Thyroid gland (tissue), 4 donors: ENCODE results near the gene C3orf49. TPM values are rescaled to one million over a fixed set of nuclear protein-coding genes. Genes with fewer than 3 reads are reported as not detected.

ENCODE experiments used
- DNase-seq, 2 donors: peaks; one replicate each; pipeline ENCODE4 v3.0.0-alpha.2; 2019
- H3K27ac ChIP-seq, 3 donors: fragments of 200-600 bp; sonication (generic); 1 replicate in 2 of 3; 2 replicates in 1 of 3; pipeline ENCODE4 v1.5.1; 2016 to 2019; ENCODE audit warnings: mild to moderate bottlenecking in 1 of 3, moderate library complexity in 1 of 3
- H3K27me3 ChIP-seq: fragments of 200-600 bp; sonication (generic); one replicate; pipeline ENCODE4 v1.5.1; 2019
- H3K36me3 ChIP-seq, 2 donors: fragments of 200-600 bp; sonication (generic); one replicate each; pipeline ENCODE4 v1.5.1; 2016 to 2019
- H3K4me1 ChIP-seq, 2 donors: fragments of 200-600 bp; sonication (generic); one replicate each; pipeline ENCODE4 v1.5.1; 2017 to 2019
- H3K4me3 ChIP-seq, 3 donors: fragments of 200-600 bp; sonication (generic); replicated peaks in 1 of 3; 1 replicate in 2 of 3; 2 replicates in 1 of 3; pipeline ENCODE4 v1.5.1; 2016; ENCODE audit warnings: mild to moderate bottlenecking in 1 of 3
- H3K9me3 ChIP-seq: fragments of 200-600 bp; sonication (generic); one replicate; pipeline ENCODE4 v1.5.1; 2017
- POLR2A ChIP-seq, 2 donors: fragments of 450-650 bp; IDR thresholded peaks; one replicate each; pipeline ENCODE4 v1.6.1; 2017; ENCODE audit warnings: antibody characterized with exemption in 2 of 2, mild to moderate bottlenecking in 2 of 2, moderate library complexity in 1 of 2
- WGBS, 2 donors: methylation state at CpG; one replicate each; pipeline ENCODE4 v1.1.5; 2017; 5-methylcytosine and 5-hydroxymethylcytosine counted together
- intact Hi-C: fragments of 100-400 bp; cut with DNase I; formaldehyde crosslinking; loops from one replicate; pipeline ENCODE4 v1.15.1; 2023
- total RNA-seq, 4 donors: library from RNA; depleted of rRNA; stranded (reverse); fragments of >200 nt; gene quantifications; one replicate each; pipeline ENCODE4 v1.2.3, GENCODE V29; 2016
- TF ChIP-seq, protein P1 (sequence below), 6 experiments: fragments of 200-600 bp in 3 of 6; fragments of 450-650 bp in 3 of 6; sonication (generic) in 3 of 6; IDR thresholded peaks; one replicate each; pipeline ENCODE4 v1.5.1; 2016 to 2019; ENCODE audit warnings: antibody characterized with exemption in 6 of 6, mild to moderate bottlenecking in 2 of 6, inconsistent platforms in 1 of 6, moderate library complexity in 1 of 6

The C3orf49 gene
- total RNA-seq, 4 donors from 2014 or later: not detected

GRCh38 chr3:63824309-63824708 lies 5.2 kb downstream of the C3orf49 start:
- WGBS, 2 donors: 87 to 90% methylated on average over 4 of the region's 4 CpGs
- TF ChIP-seq, protein P1, sequence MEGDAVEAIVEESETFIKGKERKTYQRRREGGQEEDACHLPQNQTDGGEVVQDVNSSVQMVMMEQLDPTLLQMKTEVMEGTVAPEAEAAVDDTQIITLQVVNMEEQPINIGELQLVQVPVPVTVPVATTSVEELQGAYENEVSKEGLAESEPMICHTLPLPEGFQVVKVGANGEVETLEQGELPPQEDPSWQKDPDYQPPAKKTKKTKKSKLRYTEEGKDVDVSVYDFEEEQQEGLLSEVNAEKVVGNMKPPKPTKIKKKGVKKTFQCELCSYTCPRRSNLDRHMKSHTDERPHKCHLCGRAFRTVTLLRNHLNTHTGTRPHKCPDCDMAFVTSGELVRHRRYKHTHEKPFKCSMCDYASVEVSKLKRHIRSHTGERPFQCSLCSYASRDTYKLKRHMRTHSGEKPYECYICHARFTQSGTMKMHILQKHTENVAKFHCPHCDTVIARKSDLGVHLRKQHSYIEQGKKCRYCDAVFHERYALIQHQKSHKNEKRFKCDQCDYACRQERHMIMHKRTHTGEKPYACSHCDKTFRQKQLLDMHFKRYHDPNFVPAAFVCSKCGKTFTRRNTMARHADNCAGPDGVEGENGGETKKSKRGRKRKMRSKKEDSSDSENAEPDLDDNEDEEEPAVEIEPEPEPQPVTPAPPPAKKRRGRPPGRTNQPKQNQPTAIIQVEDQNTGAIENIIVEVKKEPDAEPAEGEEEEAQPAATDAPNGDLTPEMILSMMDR (IDR thresholded peaks at IDR 0.05): no peak
- no peak for TF ChIP-seq POLR2A (IDR thresholded peaks at IDR 0.05)
- no peak for DNase-seq
- Histone ChIP-seq H3K9me3 (no peaks in the 10 kb centered on the region), H3K4me3 (no peak overlapping the region), H3K27ac (no peak overlapping the region), H3K27me3 (no peaks in the 10 kb centered on the region), H3K4me1 (no peaks in the 10 kb centered on the region), H3K36me3 (no peaks in the 10 kb centered on the region)
- intact Hi-C loops: no loop called here

- H3K27ac ChIP-seq: no peak overlapping the region
- 91 to 95% methylated on average over 6 of the region's 6 CpGs for WGBS, 2 donors
- intact Hi-C loops: no loop called here
- no peak for DNase-seq
- no peaks in the 10 kb centered on the region for H3K27me3 ChIP-seq
- no peaks in the 10 kb centered on the region for H3K9me3 ChIP-seq
- no peak overlapping the region for H3K4me3 ChIP-seq
- TF ChIP-seq, protein P1 (IDR thresholded peaks at IDR 0.05): no peak
- TF ChIP-seq POLR2A (IDR thresholded peaks at IDR 0.05): no peak
- no peaks in the 10 kb centered on the region for H3K4me1 ChIP-seq
- peaks cover 18% of the 10 kb centered on the region in 2 donors for H3K36me3 ChIP-seq
These were observed 11.4 kb downstream of the C3orf49 start for GRCh38 chr3:63830526-63830925.

GRCh38 chr3:63832395-63832794 lies 13.3 kb downstream of the C3orf49 start:
- H3K27me3 ChIP-seq: no peaks in the 10 kb centered on the region
- H3K4me3 ChIP-seq: no peak overlapping the region
- no peaks in the 10 kb centered on the region for H3K9me3 ChIP-seq
- H3K27ac ChIP-seq: no peak overlapping the region
- no peak for DNase-seq
- no peaks in the 10 kb centered on the region for H3K4me1 ChIP-seq
- intact Hi-C loops: no loop called here
- H3K36me3 ChIP-seq: peaks cover 18 to 23% of the 10 kb centered on the region in 2 donors
- TF ChIP-seq, protein P1 (IDR thresholded peaks at IDR 0.05): no peak
- no peak for TF ChIP-seq POLR2A (IDR thresholded peaks at IDR 0.05)
- WGBS, 2 donors: 93 to 94% methylated on average over 6 of the region's 6 CpGs

DNA sequence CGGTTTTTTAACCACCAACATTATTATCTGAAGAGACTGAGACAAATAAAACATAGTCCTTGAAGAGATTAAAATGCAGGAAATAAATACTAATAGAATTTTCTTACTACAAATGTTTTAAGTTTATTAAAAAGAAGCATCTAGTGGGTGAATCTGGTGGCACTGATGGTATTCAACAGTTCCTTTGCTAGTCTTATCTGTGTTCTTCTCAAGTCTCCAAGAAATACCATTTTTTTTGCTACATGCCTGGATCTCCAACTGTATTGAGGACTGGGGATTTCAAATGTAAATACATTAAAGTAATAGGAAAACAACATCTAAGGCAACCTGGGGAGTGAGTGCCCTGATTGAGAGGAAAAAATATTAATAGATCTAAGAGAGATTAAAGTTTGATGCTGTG lies 22.6 kb downstream of the C3orf49 start:
- no peaks in the 10 kb centered on the region for H3K9me3 ChIP-seq
- H3K4me3 ChIP-seq: no peak overlapping the region
- WGBS, 2 donors: 1 to 42% methylated on average over 1 of the region's 1 CpG
- TF ChIP-seq, protein P1 (IDR thresholded peaks at IDR 0.05): no peak
- no peak for TF ChIP-seq POLR2A (IDR thresholded peaks at IDR 0.05)
- DNase-seq: no peak
- no peak overlapping the region for H3K27ac ChIP-seq
- H3K4me1 ChIP-seq: peaks cover 0 to under 1% of the 10 kb centered on the region in 2 donors
- intact Hi-C loops: no loop called here
- H3K36me3 ChIP-seq: no peaks in the 10 kb centered on the region
- no peaks in the 10 kb centered on the region for H3K27me3 ChIP-seq

GRCh38 chr3:63842127-63842526 lies 23.0 kb downstream of the C3orf49 start:
- DNase-seq: no peak
- H3K27ac ChIP-seq: no peak overlapping the region
- no peaks in the 10 kb centered on the region for H3K9me3 ChIP-seq
- intact Hi-C loops: no loop called here
- no peaks in the 10 kb centered on the region for H3K36me3 ChIP-seq
- TF ChIP-seq, protein P1 (IDR thresholded peaks at IDR 0.05): no peak
- no peak for TF ChIP-seq POLR2A (IDR thresholded peaks at IDR 0.05)
- no peak overlapping the region for H3K4me3 ChIP-seq
- H3K27me3 ChIP-seq: no peaks in the 10 kb centered on the region
- peaks cover 4 to 5% of the 10 kb centered on the region in 2 donors for H3K4me1 ChIP-seq
